GM12872 (cell line): Measurements from ENCODE around the gene UBL7.

ENCODE experiments used
- TF ChIP-seq, protein P1 (sequence below): IDR thresholded peaks from 3 replicates; pipeline ENCODE4 v1.5.1; 2011; ENCODE audit warnings: low read depth, mild to moderate bottlenecking, low read length, moderate library complexity; ENCODE audit not compliant: insufficient read depth

Gene UBL7

DNA sequence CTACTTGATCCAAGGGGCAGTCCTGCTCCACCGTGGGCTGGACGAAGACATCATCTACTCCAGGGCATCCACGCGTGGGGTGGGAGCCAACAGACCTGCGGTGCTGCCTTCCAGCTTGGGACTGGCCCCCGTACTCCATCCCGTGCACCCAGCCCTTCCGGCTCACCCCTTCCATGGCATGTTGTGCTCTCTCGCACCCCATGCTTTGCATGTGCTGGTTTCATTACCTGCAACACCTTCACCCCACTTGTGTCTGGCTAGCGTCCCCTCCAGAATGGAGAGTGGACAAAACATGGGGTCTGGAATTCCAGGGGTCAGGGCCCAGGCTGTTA lies 57.4 kb downstream of the UBL7 start:
- TF ChIP-seq, protein P1, sequence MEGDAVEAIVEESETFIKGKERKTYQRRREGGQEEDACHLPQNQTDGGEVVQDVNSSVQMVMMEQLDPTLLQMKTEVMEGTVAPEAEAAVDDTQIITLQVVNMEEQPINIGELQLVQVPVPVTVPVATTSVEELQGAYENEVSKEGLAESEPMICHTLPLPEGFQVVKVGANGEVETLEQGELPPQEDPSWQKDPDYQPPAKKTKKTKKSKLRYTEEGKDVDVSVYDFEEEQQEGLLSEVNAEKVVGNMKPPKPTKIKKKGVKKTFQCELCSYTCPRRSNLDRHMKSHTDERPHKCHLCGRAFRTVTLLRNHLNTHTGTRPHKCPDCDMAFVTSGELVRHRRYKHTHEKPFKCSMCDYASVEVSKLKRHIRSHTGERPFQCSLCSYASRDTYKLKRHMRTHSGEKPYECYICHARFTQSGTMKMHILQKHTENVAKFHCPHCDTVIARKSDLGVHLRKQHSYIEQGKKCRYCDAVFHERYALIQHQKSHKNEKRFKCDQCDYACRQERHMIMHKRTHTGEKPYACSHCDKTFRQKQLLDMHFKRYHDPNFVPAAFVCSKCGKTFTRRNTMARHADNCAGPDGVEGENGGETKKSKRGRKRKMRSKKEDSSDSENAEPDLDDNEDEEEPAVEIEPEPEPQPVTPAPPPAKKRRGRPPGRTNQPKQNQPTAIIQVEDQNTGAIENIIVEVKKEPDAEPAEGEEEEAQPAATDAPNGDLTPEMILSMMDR, result no peak

DNA sequence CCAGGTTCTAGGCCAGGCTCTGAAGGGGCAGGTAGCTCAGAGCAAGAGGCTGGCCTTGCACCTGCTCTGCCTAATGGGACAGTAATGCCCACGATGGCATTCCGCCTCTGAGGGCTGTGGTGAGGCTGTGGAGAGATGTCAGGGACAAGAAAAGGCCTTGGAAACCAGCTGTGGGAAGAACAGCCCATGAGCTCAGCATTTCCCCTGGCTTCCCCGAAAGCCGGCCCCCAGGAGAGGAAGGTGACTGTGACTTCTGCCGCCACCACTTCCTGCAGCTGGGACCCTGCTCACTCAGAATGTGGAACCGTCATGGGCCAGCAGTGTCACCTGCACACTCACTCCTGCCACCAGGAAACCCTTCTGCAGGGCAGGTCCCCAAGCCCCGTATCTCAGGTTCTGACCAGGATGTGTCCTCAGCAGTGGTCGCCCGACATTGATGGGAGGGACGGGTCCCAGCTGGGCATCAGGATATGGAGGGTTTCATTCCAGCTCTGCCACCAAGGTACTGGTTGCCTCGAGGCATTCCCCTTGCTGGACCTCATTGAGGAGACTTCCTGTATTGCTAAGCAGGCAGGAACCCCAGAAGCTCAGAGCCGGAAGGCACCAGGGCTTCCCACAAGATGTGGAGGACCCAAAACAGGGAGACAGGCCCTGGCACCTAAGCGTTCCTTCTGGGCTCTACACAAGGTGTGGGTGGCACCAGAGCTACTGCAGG lies 57.9 kb downstream of the UBL7 start:
- TF ChIP-seq, protein P1, result no peak

DNA sequence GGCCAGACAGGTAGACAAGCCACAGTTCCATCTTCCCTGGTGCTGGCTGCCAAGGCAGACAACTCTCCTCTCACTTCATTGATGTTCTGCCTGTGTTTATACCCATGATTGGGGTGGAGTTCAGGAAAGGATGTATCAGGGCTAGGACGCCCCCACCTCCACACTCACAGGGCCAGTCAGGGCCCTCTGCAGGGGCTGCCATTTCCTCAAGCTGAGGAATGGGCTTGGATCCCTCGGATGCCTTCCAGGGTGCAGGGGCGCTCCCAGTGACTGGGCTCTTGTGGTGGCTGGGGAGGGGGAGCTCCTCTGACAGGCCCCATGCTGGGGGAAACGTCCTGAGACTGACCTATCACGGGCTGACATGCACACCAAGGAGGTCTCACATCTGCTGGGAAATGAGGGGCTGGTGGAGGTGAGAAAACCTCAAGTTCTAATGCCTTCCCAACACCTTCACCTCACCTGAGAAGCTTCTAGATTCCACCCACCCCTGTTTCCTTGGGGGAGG lies 58.6 kb downstream of the UBL7 start:
- TF ChIP-seq, protein P1, result no peak

DNA sequence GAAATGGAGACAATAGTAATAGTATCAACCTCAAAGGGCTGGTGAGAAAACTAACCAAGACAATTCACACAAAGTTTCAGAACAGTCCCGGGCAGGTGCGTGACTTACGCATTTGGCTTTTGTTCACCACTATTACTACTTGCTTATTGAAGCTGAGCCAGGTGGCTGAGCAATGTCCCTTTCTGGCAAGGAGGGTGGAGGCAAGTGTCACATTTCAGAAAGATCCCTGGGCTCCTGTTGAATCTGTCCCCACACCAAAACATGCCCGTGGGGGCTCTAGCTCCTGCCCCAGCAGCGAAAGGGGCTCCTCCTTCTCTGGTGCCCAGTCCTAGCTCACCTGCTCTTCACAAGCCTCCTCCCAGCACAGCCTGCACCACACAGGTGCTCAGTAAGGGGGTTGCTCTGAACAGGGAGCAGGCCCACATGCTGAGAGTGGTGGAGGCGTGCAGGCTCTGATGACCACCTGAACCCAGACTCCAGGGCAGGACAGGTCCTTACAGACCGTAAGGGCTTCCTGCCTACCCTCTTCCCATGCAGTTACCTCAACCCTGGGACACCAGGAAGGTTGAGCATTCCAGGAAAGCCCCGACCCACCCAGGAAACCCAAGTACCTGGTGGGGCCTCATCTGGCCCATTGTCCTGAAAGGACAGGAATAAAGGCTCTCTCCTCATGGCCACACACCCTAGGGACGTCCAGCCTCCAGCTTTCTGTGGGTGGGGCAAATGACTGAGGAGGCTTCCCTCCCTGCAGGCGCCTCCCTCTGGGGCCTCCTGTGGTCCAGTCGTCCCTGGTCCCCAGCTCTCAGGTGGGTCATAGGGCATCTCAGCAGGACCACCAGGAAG lies 59.8 kb downstream of the UBL7 start:
- TF ChIP-seq, protein P1, result no peak

DNA sequence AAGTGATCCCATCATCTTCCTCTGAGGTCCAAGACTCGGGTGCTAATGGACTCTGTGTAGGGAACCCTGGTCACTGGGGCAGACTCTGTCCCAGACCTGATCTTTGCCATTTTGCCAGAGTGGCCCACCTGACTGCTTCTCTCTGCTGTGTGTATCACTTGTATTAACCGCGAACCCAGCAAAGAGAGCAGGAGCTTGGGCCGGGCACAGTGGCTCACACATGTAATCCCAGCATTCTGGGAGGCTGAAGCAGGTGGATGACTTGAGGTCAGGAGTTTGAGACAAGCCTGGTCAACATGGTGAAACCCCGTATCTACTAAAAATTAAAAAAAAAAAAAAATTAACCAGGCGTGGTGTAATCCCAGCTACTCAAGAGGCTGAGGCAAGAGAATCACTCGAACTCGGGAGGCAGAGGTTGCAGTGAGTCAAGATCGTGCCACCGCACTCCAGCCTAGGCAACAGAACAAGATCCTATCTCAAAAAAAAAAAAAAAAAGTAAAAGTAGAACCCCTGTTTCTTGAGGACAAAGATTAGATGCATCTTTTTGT lies 60.6 kb downstream of the UBL7 start:
- TF ChIP-seq, protein P1, result no peak

DNA sequence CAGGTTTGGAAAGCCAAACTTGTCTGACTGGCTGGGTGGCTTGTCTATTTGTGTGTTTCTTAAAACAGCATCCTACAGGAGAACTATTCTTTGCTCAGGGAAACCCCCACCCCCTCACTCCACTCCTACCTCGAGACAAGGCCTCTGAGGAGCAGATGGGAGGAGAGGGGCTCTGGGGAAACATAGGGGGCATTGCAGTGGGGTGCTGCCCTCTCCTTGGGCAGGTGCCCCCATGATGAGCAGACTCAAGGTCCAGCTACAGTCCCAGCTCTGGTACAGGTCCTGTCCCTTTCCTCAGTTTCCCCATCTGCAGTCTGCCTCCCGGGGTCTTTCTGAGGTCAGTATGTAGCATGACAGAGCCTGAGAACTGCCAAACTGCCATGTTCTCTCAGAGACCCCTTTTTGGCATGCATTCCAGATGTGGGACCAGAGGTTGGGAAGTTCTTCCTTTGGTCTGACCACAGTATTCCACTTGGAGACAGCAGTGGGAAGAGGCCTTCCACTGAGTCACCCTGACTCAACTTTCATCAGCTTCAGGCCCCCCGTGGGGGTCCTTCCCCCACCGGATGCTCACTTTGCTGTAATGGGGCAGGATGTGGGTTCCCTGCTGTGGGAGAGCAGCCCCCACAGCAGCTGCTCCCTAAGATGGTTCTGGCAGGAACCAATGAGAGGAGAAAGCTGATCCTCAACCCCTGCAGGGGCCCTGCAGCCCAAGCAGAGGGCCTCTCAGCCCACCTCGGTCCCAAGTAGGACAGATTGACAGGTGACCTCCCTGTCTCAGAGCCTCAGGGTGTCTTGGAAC lies 61.2 kb downstream of the UBL7 start:
- TF ChIP-seq, protein P1, result no peak

DNA sequence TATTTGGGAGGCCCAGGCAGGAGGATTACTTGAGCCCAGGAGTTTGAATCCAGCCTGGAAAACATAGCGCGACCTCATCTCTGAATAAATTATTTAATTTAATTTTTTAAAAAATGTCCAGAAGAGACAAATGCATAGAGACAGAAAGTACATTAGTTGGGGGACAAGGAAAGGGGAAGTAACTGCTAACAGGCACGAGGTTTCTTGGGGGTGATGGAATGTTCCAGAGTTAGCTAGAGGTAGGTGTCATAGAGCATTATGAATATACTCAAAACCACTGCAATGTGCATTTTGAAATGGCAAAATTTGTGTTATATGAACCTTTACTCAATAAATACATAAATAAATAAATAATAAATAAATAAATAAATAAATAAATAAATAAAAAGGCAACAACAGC lies 61.9 kb downstream of the UBL7 start:
- TF ChIP-seq, protein P1, result no peak
